GM19463 (cell line): ENCODE measurements around the gene KRT16.
"Not testable (repeated sequence)": the region's sequence is repeated elsewhere in the genome, so short reads cannot be mapped to it uniquely, and the experiment has no call there.

Experiments
- ATAC-seq: cut with Tn5 transposase; IDR thresholded peaks from one replicate; pipeline ENCODE4 v1.9.1; 2021; ENCODE audit warnings: mild to moderate bottlenecking, moderate library complexity; ENCODE audit not compliant: unreplicated experiment

Gene KRT16

DNA sequence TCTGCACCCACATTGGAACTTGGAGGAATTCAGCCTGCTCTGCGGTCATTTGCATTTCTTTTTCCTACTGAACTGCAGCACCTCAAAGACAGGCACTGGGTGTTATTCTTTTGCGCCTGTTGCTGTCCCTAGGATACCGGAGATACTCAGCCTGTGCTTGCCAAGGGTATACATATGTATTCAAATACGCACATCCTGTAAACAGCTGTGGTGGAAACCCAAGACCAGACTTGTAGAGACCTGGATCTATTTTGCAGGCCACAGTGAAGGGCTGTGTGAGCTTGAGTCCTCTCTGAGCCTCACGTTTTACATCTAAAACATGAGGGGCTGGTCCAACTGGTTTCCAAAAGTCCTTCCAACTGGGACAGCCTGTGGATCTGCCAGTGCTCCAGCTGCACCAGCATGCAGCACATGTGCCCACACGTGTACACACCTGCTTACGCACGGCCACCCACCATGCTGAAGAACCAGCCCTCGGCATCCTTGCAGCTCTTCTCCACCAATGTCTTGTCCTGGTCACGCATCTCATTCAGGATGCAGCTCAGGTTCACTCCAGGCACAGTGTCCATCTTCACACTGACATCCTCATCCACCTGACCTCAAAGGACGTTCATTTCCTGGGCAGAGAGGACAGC is 16.2 kb upstream of the KRT16 start:
- ATAC-seq = not testable (repeated sequence)

DNA sequence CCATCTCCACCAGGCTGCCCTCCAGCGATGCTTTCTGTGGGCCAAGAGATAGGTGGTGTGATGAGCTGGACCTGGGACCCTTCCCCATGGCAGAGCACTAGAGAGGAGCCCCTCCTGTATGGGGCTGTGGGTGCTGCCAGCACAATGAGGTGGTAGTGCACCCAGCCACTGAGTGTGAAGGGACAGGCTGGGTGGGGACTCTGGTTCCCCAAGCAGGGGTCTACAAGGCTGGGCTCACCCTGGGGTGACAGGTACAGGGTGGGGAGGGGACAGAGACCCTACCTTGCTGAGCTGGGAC is 15.5 kb upstream of the KRT16 start:
- not testable (repeated sequence) for ATAC-seq

DNA sequence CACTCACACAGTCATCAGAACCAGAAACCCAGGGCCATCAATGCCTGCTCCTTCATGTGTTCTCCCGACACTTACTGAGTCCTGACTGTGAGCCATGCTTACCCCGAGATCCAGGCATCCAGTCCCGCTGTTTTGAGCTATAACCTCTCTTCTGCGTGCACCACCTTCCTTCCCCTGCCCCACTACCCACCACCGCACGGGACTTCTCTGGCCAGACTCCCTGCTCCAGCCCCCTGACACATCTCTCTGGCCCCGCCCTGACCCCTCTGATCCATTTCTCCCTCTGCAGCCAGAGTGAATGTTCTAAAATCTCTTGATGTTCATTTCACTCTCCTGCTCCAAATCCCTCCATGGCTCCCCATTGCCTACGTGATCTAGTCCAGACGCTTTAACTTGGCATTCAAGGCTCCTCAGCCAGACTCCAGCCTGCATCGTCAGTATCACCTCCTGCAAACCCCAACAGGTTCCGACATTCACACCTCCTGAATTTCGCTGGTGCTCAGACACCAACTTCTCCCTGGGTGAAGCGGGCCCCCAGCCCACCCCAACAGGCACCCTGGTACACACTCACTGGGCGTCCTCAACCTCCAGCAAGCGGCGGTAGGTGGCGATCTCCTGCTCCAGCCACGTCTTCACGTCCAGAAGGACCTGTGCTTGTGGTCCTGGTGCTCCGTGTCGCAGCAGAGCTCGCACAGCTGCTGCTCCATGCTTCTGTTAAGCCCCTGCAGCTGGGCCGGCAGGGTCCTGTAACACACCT is 14.9 kb upstream of the KRT16 start:
- ATAC-seq = no peak

GRCh38 chr17:41626914-41627295 is 14.3 kb upstream of the KRT16 start:
- ATAC-seq = not testable (repeated sequence)

DNA sequence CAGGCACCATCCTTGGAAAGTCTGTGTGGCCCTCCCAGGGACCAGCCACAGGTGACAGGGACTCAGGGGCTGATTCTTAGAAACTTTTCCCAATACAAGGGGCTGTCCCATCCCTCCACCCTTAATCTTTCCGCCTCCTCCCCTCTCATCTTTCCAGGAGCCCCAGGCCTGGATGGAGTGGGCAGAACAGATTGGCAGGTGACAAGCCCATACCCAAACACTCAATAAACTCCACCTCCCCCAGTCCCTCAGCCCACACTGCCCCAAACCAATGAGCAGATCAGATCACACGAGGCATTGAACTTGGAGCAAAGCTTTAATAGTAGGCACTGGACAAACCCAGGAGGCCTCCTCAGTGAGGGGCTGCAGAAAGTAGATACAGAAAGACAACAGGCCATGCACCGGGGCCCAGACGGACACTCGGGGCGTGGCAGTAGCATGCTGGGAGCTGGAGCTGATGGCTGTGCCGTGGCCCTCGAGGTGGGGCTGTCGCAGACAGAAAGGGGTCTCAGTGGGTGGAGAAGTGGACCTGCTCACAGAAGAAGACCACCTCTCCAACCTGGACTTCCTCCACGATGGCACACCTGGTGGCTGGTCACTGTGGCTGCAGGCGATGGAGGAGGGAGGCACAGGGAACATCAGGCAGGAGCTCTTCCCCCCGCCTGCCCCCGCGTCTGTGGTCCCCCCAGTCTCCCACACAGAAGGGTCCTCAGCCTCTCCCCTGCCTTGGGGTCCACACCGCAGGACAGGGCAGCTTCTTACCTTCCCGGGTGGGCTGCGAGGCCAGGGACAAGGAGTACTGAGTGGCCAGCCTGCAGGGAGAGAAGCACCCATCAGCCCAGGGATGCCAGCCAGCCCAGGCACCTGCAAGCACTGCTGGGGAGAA is 13.7 kb upstream of the KRT16 start:
- not testable (repeated sequence) for ATAC-seq

DNA sequence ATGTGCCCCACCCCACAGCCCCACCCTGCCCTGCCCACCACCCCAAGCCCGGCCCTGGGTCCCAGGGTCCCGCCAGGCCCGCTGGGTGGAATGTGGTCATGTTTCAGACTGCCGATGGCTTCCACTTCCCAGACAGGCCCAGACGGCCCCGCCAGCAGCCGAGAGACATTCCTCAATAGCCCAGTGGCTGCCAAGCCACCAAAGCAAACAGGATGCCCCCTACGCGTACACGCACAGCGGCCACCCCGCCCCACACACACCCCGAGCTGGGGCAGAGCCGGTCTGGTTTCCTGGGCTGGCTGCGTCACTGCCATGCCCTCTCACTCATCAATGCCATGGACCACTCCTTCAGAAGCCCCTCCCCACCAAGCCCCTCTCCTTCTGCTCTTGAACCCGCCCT is 13.0 kb upstream of the KRT16 start:
- no peak for ATAC-seq

GRCh38 chr17:41624208-41625101 is 11.9 kb upstream of the KRT16 start, which contains the start of gene KRT17:
Gene KRT17, minus strand, starts transcription at chr17:41624575. Its CDS starts 66 bp downstream, at chr17:41624509.
- no peak for ATAC-seq

DNA sequence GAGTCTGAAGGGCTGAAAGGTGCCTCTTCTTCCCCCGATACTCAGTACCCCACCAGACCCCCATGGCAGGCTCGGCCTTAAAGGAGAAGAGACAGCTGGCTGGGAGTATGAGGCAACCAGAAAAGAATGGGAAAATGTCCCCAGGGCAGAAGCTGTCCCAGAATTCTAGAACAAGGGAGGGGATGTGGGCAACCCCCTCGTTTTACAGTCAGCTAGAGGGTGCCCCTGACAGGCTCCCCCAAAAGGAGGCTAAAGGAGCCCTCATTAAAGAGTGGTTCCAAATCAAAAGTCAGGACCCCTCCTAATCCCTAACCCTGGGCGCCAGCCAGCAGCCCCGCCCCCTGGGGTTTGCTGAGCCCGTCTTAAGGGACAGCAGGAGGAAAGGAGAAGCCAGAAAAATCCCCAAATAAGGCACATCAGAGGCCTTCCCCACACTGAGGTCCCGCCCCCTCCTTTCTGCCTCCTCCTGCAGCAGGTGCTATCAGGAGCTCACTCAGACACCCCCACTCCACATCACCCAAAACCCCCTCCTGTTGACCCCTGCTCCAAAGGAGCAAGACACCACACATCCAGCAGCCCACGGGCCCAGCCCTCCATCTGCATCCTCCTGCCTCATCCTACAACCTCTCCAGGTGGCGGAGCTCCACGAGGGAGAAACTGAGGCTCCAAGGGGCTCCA is 10.8 kb upstream of the KRT16 start:
- not testable (repeated sequence) for ATAC-seq

DNA sequence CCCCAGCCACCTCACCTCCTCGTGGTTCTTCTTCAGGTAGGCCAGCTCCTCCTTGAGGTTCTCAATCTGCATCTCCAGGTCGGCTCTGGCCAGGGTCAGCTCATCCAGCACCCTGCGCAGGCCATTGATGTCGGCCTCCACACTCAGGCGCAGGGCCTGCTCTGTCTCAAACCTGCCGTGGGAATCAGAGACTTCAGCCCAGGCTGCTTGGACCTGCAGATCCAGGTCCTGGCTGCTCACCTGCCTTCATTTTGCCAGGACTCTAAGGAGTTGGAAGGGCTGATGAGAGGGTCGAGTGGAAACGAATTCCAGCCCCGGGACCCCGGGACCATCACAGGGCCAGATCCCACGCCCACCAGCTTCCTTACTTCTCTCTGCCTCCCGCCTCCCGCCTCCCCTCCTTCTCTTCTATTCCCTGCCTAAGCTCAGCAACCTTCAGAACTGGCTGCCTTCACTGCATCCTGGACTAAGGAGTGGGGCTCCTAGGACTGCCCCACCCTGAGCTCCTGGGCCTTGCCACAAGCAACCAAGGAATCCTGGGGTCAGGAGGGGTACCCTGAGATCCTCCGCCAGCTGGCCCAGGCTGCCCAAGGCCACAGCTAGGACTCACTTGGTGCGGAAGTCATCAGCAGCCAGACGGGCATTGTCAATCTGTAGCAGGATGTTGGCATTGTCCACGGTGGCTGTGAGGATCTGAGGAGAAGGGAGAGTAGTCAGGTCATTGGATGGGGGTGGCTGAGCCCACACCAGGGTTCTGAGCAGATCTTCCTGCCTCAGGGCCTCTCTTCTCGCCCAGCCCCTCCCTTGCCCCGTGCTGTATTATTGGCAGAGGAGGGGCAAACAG is 10.0 kb upstream of the KRT16 start:
- ATAC-seq = not testable (repeated sequence)

GRCh38 chr17:41621916-41622315 is 9.3 kb upstream of the KRT16 start:
- no peak for ATAC-seq

DNA sequence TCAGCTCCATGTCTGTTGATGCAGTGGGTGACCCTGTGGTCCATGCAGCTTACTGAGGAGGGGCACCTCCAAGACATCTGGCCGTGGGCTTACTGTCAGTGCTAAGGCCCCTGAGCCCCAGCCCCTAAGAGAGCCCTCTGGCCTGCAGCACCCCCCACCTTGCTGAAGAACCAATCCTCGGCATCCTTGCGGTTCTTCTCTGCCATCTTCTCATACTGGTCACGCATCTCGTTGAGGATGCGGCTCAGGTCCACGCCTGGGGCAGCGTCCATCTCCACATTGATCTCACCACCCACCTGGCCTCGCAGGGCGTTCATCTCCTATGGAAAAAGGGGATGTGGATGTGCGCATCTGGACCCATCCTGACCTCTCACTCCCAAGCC is 8.9 kb upstream of the KRT16 start:
- not testable (repeated sequence) for ATAC-seq

GRCh38 chr17:41620583-41621434 is 8.2 kb upstream of the KRT16 start:
- ATAC-seq = no peak

- not testable (repeated sequence) for ATAC-seq
Observed at GRCh38 chr17:41619927-41620582, 7.5 kb upstream of the KRT16 start.

GRCh38 chr17:41619036-41619926 is 6.7 kb upstream of the KRT16 start:
- ATAC-seq = no peak

- ATAC-seq = no peak
Observed at GRCh38 chr17:41618341-41619035, 5.9 kb upstream of the KRT16 start.

- ATAC-seq = no peak
Observed at GRCh38 chr17:41617698-41618097, 5.1 kb upstream of the KRT16 start.
